Fibroblast of pulmonary artery (primary cell): ENCODE measurements around the gene CCL5.
A peak's percentile ranks its signal among the peaks of the same experiment; 100 is the strongest.
"Not testable (repeated sequence)": the region's sequence is repeated elsewhere in the genome, so short reads cannot be mapped to it uniquely, and the experiment has no call there.

ENCODE experiments used
- DNase-seq: peaks from one replicate; pipeline ENCODE4 v3.0.0-alpha.2; 2010; ENCODE audit warnings: low read depth
- H3K4me3 ChIP-seq: replicated peaks from 2 replicates; pipeline ENCODE4 v1.5.1; 2011; ENCODE audit warnings: low read depth, mild to moderate bottlenecking, control low read depth, low read length, moderate library complexity
- CTCF ChIP-seq: IDR thresholded peaks from 2 replicates; pipeline ENCODE4 v1.5.1; 2011; ENCODE audit warnings: mild to moderate bottlenecking, control low read depth, low read length, inconsistent platforms; ENCODE audit errors: missing control alignments

The CCL5 gene

DNA sequence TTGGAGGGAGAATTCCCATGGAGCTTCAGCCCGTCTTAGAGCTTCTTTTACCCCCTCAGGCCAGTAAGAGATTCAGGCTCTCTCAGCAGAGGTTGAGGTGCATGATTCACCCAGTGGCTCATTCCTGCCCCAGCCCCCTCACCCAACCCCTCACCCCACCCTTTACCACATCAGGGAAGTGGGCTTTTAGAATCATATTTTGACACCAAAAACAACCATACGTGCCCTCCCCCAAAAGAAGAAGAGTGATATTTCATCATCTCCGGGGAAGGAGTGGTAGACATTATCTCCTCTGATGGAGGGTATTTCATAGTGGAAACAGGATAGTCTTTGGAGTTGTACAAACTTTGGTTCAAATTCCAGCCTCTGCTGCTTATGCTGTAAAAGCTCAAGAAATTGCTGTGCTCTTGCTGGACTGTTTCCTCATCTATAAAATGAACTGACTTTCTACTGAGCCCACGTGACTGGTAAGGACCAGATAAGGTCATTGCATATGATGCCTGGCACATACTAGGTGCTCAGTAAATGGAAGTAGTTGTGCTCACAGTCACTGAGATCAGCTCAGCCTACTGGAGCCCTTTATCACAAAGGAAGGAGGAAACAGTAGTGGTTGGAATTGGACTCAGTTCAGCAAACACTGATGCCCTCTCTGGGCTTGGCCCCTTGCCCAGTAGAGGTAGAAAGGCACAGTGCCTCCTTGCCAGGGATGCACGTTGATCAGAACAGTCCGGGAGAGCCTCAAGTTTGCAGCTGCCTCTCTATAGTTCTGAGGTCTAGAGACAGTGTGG lies 18.3 kb upstream of the CCL5 start:
- no peak for DNase-seq
- H3K4me3 ChIP-seq = no peak overlapping the region
- no peak for TF ChIP-seq CTCF

DNA sequence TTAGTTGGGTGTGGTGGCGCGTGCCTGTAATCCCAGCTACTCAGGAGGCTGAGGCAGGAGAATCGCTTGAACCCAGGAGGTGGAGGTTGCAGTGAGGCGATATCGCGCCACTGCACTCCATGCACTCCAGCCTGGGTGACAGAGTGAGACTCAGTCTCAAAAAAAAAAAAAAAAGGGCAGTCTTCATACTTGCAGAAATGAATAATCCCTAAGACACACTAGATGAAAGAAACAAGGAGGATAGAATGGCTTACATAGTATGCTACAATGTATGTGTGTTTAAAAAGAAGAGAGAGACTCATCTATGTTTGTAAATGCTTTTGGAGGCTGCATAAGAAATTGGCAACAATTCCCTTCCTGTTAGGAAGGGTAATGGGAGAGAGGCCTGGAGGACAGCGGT lies 17.6 kb upstream of the CCL5 start:
- not testable (repeated sequence) for H3K4me3 ChIP-seq, DNase-seq

DNA sequence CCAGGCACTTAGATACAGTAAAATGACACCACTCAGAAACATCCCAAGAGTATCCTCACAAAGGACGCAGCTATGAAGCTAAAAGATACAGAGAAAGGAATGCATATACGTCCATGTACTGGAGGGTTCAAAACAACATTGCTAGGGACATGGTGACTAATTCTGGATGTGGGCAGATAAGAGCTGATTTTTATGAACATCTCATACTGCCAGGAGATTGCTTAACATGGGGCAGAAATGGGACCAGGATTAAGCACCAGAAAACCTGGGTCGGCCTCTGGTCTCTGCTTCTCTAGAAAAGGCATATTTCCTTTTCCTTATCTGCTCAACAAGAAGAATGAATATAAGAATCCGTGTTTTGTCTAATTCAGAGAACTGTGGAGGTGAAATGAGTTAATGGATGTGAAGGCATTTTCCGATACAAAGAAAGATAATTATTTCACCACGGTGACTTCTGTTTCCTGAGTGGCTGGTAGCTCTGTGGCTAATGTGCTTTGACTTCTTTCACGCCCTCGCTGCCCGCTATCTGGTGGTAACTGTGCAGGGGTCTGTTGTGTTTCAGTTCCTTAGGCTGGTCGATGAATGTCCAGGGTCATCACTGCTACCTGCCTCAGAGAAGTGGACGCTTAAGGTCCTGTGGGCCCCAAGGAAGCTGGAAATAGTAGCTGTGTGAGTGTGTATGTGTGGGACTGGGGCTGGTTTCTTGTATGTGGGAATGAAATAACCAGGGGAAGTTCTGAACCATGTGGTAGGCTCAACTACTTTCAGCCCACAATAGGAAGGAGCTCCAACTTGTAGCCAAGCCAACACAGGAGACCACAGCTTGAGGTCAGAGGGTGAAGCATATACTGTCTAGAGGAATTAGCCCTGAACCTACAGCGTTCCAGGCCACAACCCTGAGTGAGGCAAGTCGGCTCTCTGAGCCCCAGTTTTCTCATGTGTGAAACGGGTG lies 15.8 kb upstream of the CCL5 start:
- H3K4me3 ChIP-seq = no peak overlapping the region
- TF ChIP-seq CTCF = no peak
- DNase-seq = peak; percentile 91

DNA sequence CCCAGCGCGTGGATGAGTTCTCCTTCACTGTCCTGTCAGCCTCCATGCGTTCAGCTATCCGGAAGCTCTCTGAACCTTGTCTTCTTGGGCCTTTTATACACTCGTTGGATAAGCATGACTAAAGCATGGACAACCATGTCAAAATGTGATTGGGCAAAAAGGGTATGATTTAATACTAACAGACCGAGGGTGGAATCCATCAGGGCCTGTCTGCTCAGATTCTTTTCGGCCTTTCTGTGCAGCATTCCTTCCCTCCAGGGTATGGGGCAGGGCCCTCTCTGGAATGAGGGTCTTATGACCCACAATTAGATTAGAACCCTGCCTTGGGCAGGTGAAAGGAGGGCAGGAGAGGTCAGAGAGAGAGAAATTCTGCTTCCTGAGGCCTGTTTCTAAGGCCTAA lies 14.0 kb upstream of the CCL5 start:
- no peak overlapping the region for H3K4me3 ChIP-seq
- TF ChIP-seq CTCF = no peak
- no peak for DNase-seq

GRCh38 chr17:35893751-35894150 lies 13.6 kb upstream of the CCL5 start:
- H3K4me3 ChIP-seq = no peak overlapping the region
- no peak for DNase-seq

GRCh38 chr17:35892091-35893035 lies 12.2 kb upstream of the CCL5 start:
- no peak for TF ChIP-seq CTCF
- H3K4me3 ChIP-seq = no peak overlapping the region
- DNase-seq = peak; percentile 56

More at GRCh38 chr17:35893751-35894150, 13.6 kb upstream of the CCL5 start:
- no peak for TF ChIP-seq CTCF
